PC-9 (cell line): ENCODE data around the gene PLEKHJ1. TPM values are rescaled to one million over a fixed set of nuclear protein-coding genes. Genes with fewer than 3 reads are reported as not detected.

Source experiments
- BruUV-seq: library from RNA; stranded (reverse); fragments of 400-500 nt; replicated peaks from 2 replicates; lab custom pipeline; 2021; lab: Mats Ljungman, UMichigan
- CTCF ChIA-PET: fragments of 300-600 bp; sonication (Branson Sonifier 250); formaldehyde crosslinking; loops from one replicate; lab custom pipeline; 2022; ENCODE audit warnings: antibody characterized with exemption; lab: Charles Lee
- POLR2A ChIA-PET: fragments of 300-600 bp; sonication (Branson Sonifier 250); formaldehyde crosslinking; loops from one replicate; lab custom pipeline; 2022; ENCODE audit warnings: antibody characterized with exemption; ENCODE audit not compliant: unreplicated experiment; lab: Charles Lee
- DNase-seq, 2 experiments: peaks; one replicate each; pipeline versions ENCODE4 v3.0.0 to v3.0.0-alpha.2; 2015 to 2022; ENCODE audit warnings: mixed read lengths in 1 of 2
- H2AFZ ChIP-seq: fragments of 200-600 bp; sonication (generic); 2 replicates; pipeline ENCODE4 v1.8.1; 2017; ENCODE audit warnings: antibody characterized with exemption
- H3F3A ChIP-seq: fragments of 200-600 bp; sonication (generic); 2 replicates; pipeline ENCODE4 v1.8.1; 2017; ENCODE audit warnings: antibody characterized with exemption, mild to moderate bottlenecking, low read depth; ENCODE audit not compliant: insufficient read depth
- H3K27ac ChIP-seq: fragments of 200-600 bp; sonication (generic); 2 replicates; pipeline ENCODE4 v1.6.1; 2016; ENCODE audit warnings: mixed run types
- H3K27me3 ChIP-seq: fragments of 200-600 bp; sonication (generic); 2 replicates; pipeline ENCODE4 v1.6.1; 2016; ENCODE audit warnings: low read depth, mixed run types; ENCODE audit not compliant: insufficient read depth
- H3K36me3 ChIP-seq: fragments of 200-600 bp; sonication (generic); 2 replicates; pipeline ENCODE4 v1.6.1; 2016; ENCODE audit warnings: low read depth, mixed run types
- H3K4me1 ChIP-seq: fragments of 200-600 bp; sonication (generic); replicated peaks from 2 replicates; pipeline ENCODE4 v1.6.1; 2016; ENCODE audit warnings: mixed run types; ENCODE audit not compliant: insufficient read depth
- H3K4me2 ChIP-seq: fragments of 200-600 bp; sonication (generic); 2 replicates; pipeline ENCODE4 v1.6.1; 2017; ENCODE audit warnings: mixed run types
- H3K4me3 ChIP-seq: fragments of 200-600 bp; sonication (generic); 2 replicates; pipeline ENCODE4 v1.6.1; 2016; ENCODE audit warnings: mixed run types
- H3K79me2 ChIP-seq: fragments of 200-600 bp; sonication (generic); 2 replicates; pipeline ENCODE4 v1.6.1; 2017; ENCODE audit warnings: low read depth, mixed run types
- H3K9me2 ChIP-seq: fragments of 200-600 bp; sonication (generic); 2 replicates; pipeline ENCODE4 v1.8.1; 2017; ENCODE audit warnings: mild to moderate bottlenecking; ENCODE audit not compliant: insufficient read depth
- H3K9me3 ChIP-seq: fragments of 200-600 bp; sonication (generic); 2 replicates; pipeline ENCODE4 v1.8.1; 2016; ENCODE audit warnings: low read depth; ENCODE audit not compliant: insufficient read depth
- H4K20me1 ChIP-seq: fragments of 200-600 bp; sonication (generic); 2 replicates; pipeline ENCODE4 v1.8.1; 2017; ENCODE audit not compliant: insufficient read depth
- EZH2 ChIP-seq: fragments of 200-600 bp; sonication (generic); IDR thresholded peaks from 2 replicates; pipeline ENCODE4 v1.8.0; 2017; ENCODE audit warnings: antibody characterized with exemption, low read depth
- intact Hi-C: fragments of 100-400 bp; cut with micrococcal nuclease; formaldehyde crosslinking; loops from one replicate; pipeline ENCODE4 v1.10.0; 2022; ENCODE audit not compliant: unreplicated experiment
- total RNA-seq: library from RNA; stranded (reverse); gene quantifications from 2 replicates; pipeline ENCODE4 v1.2.3, GENCODE V29; 2021
- TF ChIP-seq, protein P1 (sequence below): fragments of 200-600 bp; sonication (generic); conservative IDR thresholded peaks from 2 replicates; pipeline ENCODE4 v1.6.1; 2017; ENCODE audit warnings: mixed run types, antibody characterized with exemption, mild to moderate bottlenecking, moderate library complexity

The PLEKHJ1 gene
- total RNA-seq, 1 experiment from 2014 or later, result 38.6 TPM

DNA sequence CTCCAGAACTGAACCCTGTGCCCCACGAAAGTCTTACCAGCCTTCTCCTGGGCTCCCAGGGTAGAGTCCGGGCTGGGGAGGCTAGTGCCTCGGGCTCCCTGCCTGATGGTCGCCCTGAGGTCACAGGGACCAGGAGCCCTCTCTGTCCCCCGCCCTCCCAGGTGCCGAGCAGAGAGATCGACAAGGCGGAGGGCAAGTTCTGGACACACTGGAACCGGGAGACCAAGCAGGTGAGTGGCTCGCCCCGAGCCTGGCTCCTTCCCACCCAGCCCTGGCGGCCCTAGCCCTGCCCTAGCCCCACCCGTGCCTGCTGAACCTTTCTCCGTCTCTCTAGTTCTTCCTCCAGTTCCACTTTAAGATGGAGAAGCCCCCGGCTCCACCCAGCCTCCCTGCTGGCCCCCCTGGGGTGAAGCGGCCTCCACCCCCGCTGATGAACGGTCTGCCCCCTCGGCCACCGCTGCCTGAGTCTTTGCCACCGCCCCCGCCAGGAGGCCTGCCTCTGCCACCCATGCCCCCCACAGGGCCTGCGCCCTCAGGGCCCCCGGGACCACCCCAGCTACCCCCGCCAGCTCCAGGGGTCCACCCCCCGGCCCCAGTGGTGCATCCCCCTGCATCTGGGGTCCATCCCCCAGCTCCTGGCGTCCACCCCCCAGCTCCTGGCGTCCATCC is 11.4 kb upstream of the PLEKHJ1 start:
- POLR2A ChIA-PET, result interaction anchor here (0.6 kb wide), 1 partner anchor 228 kb away, joined by 5 read pairs; the partner anchor contains the start of gene GADD45B

DNA sequence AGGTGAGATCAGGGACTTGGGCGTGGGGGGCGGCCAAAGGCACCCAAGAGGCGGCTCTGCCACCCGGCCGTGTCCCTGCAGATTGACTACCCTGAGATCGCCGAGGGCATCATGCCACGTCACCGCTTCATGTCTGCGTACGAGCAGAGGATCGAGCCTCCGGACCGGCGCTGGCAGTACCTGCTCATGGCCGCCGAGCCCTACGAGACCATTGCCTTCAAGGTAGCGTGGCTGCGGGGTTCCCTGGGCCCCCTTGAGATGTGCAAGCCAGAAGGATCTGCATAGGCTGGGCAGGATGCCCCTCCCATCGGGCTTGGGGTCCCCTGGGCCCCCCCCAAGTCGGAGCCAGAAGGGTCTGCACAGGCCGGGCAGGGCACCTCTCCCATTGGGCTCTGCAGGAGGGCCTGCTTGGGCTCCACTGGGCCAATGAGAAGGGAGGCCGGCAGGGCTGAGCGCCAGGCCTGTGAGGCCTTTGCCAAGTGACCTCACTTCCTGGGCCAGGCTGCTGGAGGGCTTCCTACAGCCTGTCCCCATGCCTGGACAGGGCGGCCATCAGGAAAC is 10.8 kb upstream of the PLEKHJ1 start:
- no peak overlapping the region for H2AFZ ChIP-seq
- H3F3A ChIP-seq, result no peaks in the 10 kb centered on the region
- no peaks in the 10 kb centered on the region for H3K36me3 ChIP-seq
- H3K9me2 ChIP-seq, result no peaks in the 10 kb centered on the region
- peaks cover 20% of the 10 kb centered on the region for H4K20me1 ChIP-seq
- no peak overlapping the region for H3K4me2 ChIP-seq
- no peak for TF ChIP-seq EZH2
- TF ChIP-seq, protein P1, sequence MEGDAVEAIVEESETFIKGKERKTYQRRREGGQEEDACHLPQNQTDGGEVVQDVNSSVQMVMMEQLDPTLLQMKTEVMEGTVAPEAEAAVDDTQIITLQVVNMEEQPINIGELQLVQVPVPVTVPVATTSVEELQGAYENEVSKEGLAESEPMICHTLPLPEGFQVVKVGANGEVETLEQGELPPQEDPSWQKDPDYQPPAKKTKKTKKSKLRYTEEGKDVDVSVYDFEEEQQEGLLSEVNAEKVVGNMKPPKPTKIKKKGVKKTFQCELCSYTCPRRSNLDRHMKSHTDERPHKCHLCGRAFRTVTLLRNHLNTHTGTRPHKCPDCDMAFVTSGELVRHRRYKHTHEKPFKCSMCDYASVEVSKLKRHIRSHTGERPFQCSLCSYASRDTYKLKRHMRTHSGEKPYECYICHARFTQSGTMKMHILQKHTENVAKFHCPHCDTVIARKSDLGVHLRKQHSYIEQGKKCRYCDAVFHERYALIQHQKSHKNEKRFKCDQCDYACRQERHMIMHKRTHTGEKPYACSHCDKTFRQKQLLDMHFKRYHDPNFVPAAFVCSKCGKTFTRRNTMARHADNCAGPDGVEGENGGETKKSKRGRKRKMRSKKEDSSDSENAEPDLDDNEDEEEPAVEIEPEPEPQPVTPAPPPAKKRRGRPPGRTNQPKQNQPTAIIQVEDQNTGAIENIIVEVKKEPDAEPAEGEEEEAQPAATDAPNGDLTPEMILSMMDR, result no peak
- intact Hi-C loops, result no loop called here
- POLR2A ChIA-PET, result no interaction called here
- no peak overlapping the region for H3K4me3 ChIP-seq
- H3K9me3 ChIP-seq, result no peaks in the 10 kb centered on the region
- BruUV-seq, result no TSS peak
- H3K27ac ChIP-seq, result no peak overlapping the region
- no peaks in the 10 kb centered on the region for H3K27me3 ChIP-seq
- DNase-seq, result no peak
- CTCF ChIA-PET, result no interaction called here
- peaks cover 14% of the 10 kb centered on the region for H3K79me2 ChIP-seq
- H3K4me1 ChIP-seq, result no peaks in the 10 kb centered on the region

More for the DNA sequence above, 11.4 kb upstream of the PLEKHJ1 start:
- Histone ChIP-seq H3F3A (no peaks in the 10 kb centered on the region), H3K4me1 (no peaks in the 10 kb centered on the region), H4K20me1 (peaks cover 13% of the 10 kb centered on the region), H3K4me3 (no peak overlapping the region), H3K9me2 (no peaks in the 10 kb centered on the region), H3K27me3 (no peaks in the 10 kb centered on the region), H3K36me3 (no peaks in the 10 kb centered on the region), H3K27ac (no peak overlapping the region), H3K79me2 (peaks cover 7% of the 10 kb centered on the region), H3K4me2 (no peak overlapping the region), H3K9me3 (no peaks in the 10 kb centered on the region), H2AFZ (no peak overlapping the region)
- BruUV-seq, result no TSS peak
- CTCF ChIA-PET, result no interaction called here
- no peak for TF ChIP-seq EZH2
- TF ChIP-seq, protein P1, result no peak
- DNase-seq, result no peak
- intact Hi-C loops, result no loop called here

DNA sequence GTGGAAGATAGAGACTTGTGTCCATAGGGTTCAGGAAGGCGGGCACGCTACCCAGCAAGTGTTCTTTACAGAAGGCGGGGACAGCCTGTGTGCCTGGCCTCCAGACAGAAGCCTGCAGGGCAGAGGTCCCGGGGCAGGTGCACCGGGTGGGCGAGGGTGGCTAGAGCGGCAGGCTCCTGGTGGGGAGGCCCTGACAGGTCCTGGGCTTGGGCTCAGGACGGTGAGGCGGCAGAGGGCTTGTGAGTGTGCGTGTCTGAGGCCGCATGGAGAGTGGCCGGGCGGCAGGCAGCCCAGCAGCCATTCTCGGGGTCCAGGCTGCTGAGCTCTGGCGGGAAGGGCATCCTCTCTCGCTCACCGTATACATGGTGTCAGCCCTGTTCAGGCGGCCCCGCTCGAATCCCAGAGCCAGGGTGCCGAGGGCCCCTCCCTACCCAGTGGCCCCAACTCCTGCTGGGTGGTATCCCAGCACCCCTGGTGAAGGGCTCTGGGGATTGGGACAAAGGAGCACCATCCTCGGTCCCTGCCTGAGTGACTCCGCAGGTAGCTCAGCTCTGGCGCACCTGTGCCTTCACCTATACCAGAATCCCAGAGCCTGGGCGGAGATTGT is 10.0 kb upstream of the PLEKHJ1 start:
- intact Hi-C loops, result no loop called here
- Histone ChIP-seq H3K4me1 (no peaks in the 10 kb centered on the region), H4K20me1 (peaks cover 26% of the 10 kb centered on the region), H3K27ac (no peak overlapping the region), H3F3A (no peaks in the 10 kb centered on the region), H3K27me3 (no peaks in the 10 kb centered on the region), H2AFZ (no peak overlapping the region), H3K9me3 (no peaks in the 10 kb centered on the region), H3K4me2 (no peak overlapping the region), H3K36me3 (no peaks in the 10 kb centered on the region), H3K4me3 (no peak overlapping the region), H3K79me2 (peaks cover 22% of the 10 kb centered on the region), H3K9me2 (no peaks in the 10 kb centered on the region)
- ChIA-PET POLR2A (no interaction called here), CTCF (no interaction called here)
- no TSS peak for BruUV-seq
- DNase-seq, result no peak
- TF ChIP-seq, protein P1, result no peak
- TF ChIP-seq EZH2, result no peak
